Breast epithelium (tissue), 4 donors: ENCODE measurements around the gene TMEM17. TPM values are rescaled to one million over a fixed set of nuclear protein-coding genes. Genes with fewer than 3 reads are reported as not detected.

ENCODE experiments used
- DNase-seq, 2 donors: peaks; one replicate each; pipeline ENCODE4 v3.0.0-alpha.2; 2019; ENCODE audit warnings: low spot score in 2 of 2
- H3K27ac ChIP-seq, 2 donors: fragments of 200-600 bp; sonication (generic) in 1 of 2; one replicate each; pipeline ENCODE4 v1.5.1; 2016 to 2019; ENCODE audit warnings: mild to moderate bottlenecking in 1 of 2
- H3K27me3 ChIP-seq, 2 donors: fragments of 200-600 bp; sonication (generic) in 1 of 2; one replicate each; pipeline versions ENCODE4 v1.5.1 to v1.6.0; 2017 to 2019; ENCODE audit warnings: control low read depth in 1 of 2, mild to moderate bottlenecking in 1 of 2
- H3K36me3 ChIP-seq: fragments of 200-600 bp; one replicate; pipeline ENCODE4 v1.5.1; 2019
- H3K4me1 ChIP-seq, 2 donors: fragments of 200-600 bp; sonication (generic); one replicate each; pipeline ENCODE4 v1.5.1; 2016 to 2019; ENCODE audit warnings: control low read depth in 1 of 2
- H3K4me3 ChIP-seq, 3 donors: fragments of 200-600 bp; sonication (generic); 1 replicate in 2 of 3; 2 replicates in 1 of 3; pipeline ENCODE4 v1.5.1; 2016 to 2019; ENCODE audit warnings: mild to moderate bottlenecking in 3 of 3, moderate library complexity in 2 of 3
- H3K9me3 ChIP-seq, 2 donors: fragments of 200-600 bp; sonication (generic) in 1 of 2; one replicate each; pipeline ENCODE4 v1.5.1; 2016 to 2019; ENCODE audit warnings: control low read depth in 1 of 2
- POLR2A ChIP-seq: fragments of 450-650 bp; IDR thresholded peaks from one replicate; pipeline ENCODE4 v1.6.1; 2016; ENCODE audit warnings: antibody characterized with exemption, mild to moderate bottlenecking, moderate library complexity
- POLR2AphosphoS5 ChIP-seq, 3 donors: sonication (generic); formaldehyde crosslinking; IDR thresholded peaks; one replicate each; pipeline ENCODE4 v1.6.1; 2017; ENCODE audit warnings: antibody characterized with exemption in 3 of 3
- intact Hi-C: fragments of 100-400 bp; cut with DNase I; formaldehyde crosslinking; loops from one replicate; pipeline ENCODE4 v1.15.1; 2023; ENCODE audit warnings: low total_unique reads
- total RNA-seq, 3 donors: library from RNA; depleted of rRNA; stranded (reverse); fragments of >200 nt; gene quantifications; one replicate each; pipeline ENCODE4 v1.1.0, GENCODE V29; 2016
- TF ChIP-seq, protein P1 (sequence below), 3 donors: fragments of 450-650 bp; IDR thresholded peaks; one replicate each; pipeline ENCODE4 v1.5.1; 2016 to 2017; ENCODE audit warnings: antibody characterized with exemption in 3 of 3, mild to moderate bottlenecking in 3 of 3, moderate library complexity in 3 of 3

Gene TMEM17
- total RNA-seq, 3 donors from 2014 or later: 0.33 to 3.4 (median 2.3) TPM

DNA sequence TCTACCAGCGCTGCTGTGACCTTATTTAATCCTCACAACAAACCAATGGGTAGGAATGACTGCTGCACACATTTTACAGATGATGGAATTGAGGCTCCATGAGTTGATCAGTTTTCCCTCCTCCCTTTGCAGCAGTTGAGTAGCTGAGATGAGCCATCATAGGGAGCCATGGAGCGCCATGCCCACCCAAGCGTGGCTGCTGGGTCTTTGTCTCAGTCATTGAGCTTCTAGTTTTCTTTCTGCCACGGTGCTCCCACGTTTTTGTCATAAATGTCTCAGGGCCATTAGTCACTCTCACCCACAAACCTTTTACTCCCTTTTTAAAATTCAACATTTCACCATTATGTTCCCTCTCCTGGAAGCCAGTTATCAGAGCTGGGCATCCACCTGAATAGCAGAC lies 45.8 kb downstream of the TMEM17 start:
- no peak overlapping the region for H3K4me3 ChIP-seq
- TF ChIP-seq POLR2A (no peak), POLR2AphosphoS5 (IDR thresholded peaks at IDR 0.05) (no peak)
- TF ChIP-seq, protein P1, sequence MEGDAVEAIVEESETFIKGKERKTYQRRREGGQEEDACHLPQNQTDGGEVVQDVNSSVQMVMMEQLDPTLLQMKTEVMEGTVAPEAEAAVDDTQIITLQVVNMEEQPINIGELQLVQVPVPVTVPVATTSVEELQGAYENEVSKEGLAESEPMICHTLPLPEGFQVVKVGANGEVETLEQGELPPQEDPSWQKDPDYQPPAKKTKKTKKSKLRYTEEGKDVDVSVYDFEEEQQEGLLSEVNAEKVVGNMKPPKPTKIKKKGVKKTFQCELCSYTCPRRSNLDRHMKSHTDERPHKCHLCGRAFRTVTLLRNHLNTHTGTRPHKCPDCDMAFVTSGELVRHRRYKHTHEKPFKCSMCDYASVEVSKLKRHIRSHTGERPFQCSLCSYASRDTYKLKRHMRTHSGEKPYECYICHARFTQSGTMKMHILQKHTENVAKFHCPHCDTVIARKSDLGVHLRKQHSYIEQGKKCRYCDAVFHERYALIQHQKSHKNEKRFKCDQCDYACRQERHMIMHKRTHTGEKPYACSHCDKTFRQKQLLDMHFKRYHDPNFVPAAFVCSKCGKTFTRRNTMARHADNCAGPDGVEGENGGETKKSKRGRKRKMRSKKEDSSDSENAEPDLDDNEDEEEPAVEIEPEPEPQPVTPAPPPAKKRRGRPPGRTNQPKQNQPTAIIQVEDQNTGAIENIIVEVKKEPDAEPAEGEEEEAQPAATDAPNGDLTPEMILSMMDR (IDR thresholded peaks at IDR 0.05): no peak
- no peaks in the 10 kb centered on the region for H3K36me3 ChIP-seq
- no peaks in the 10 kb centered on the region for H3K9me3 ChIP-seq
- intact Hi-C loops: no loop called here
- H3K27me3 ChIP-seq: no peaks in the 10 kb centered on the region
- no peak overlapping the region for H3K27ac ChIP-seq
- no peaks in the 10 kb centered on the region for H3K4me1 ChIP-seq
- no peak for DNase-seq

DNA sequence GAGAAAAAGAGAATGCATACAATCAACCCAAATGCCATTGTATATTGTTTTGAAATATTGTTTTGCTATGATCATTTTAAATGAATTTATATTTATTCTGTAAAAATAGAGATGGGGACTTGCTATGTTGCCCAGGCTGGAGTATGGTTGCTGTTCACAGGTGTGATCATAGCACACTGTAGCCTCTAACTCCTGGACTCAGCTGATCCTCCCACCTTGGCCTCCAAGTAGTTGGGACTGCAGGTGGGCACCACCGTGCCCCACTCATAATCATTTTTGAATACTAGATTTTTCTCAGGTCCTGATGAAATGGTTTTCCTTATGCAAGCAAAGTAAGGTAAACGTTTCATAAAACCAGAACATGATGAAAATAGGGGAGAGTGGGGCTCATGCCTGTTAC lies 46.3 kb downstream of the TMEM17 start:
- Histone ChIP-seq H3K27me3 (no peaks in the 10 kb centered on the region), H3K4me3 (no peak overlapping the region), H3K4me1 (no peaks in the 10 kb centered on the region), H3K36me3 (no peaks in the 10 kb centered on the region), H3K9me3 (no peaks in the 10 kb centered on the region), H3K27ac (no peak overlapping the region)
- TF ChIP-seq POLR2A (no peak), POLR2AphosphoS5 (IDR thresholded peaks at IDR 0.05) (no peak)
- TF ChIP-seq, protein P1 (IDR thresholded peaks at IDR 0.05): no peak
- no peak for DNase-seq
- intact Hi-C loops: loop anchor here (10.0 kb wide), 1 partner anchor 315 kb away; no protein-coding TSS in a partner anchor

DNA sequence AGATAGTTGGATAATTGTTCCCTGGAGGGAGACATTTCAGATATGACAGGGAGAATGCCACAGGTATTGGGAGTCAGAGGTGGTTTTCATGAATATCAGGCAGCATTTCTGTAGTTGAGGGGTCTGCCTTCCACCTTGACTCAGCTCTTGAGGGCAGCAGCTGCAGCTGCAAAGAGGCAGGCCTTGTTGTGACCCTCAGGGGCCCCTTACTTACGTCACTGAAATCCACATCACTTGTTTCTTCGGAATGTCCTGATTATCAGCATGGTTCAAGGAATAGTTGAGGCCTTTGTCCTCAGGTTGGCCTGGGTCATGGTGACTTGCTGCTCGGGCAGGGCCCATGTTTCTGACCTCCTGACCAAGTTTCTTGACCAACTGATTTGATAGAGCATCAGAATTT lies 46.9 kb downstream of the TMEM17 start:
- no peak overlapping the region for H3K27ac ChIP-seq
- no peaks in the 10 kb centered on the region for H3K4me1 ChIP-seq
- intact Hi-C loops: loop anchor here (10.0 kb wide), 1 partner anchor 316 kb away; no protein-coding TSS in a partner anchor
- no peak overlapping the region for H3K4me3 ChIP-seq
- no peaks in the 10 kb centered on the region for H3K27me3 ChIP-seq
- no peak for TF ChIP-seq POLR2AphosphoS5 (IDR thresholded peaks at IDR 0.05)
- no peaks in the 10 kb centered on the region for H3K36me3 ChIP-seq
- no peak for DNase-seq
- no peaks in the 10 kb centered on the region for H3K9me3 ChIP-seq

DNA sequence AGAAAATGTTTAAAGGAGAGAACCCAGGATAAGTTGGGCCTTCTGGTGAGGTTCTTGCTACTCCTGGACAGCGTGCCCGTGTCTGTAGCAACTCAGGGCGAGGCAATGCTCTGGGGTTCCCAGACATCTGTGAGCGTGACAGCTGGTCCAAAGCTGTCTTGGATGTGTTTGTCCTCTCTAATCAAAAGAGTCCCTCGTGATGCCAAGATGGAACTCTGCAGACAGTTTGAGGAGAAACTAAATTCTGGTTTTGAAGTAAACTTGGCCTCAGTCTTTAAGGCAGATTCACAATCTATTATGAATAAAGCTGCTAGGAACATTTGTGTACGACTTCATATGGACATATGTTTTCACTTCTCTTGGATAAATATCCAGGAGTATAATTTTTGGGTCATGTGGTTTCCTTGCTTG lies 47.3 kb downstream of the TMEM17 start:
- no peak overlapping the region for H3K4me3 ChIP-seq
- DNase-seq: no peak
- no peaks in the 10 kb centered on the region for H3K9me3 ChIP-seq
- no peaks in the 10 kb centered on the region for H3K4me1 ChIP-seq
- intact Hi-C loops: loop anchor here (10.0 kb wide), 1 partner anchor 316 kb away; no protein-coding TSS in a partner anchor
- no peaks in the 10 kb centered on the region for H3K36me3 ChIP-seq
- no peaks in the 10 kb centered on the region for H3K27me3 ChIP-seq
- H3K27ac ChIP-seq: no peak overlapping the region
- no peak for TF ChIP-seq POLR2AphosphoS5 (IDR thresholded peaks at IDR 0.05)

DNA sequence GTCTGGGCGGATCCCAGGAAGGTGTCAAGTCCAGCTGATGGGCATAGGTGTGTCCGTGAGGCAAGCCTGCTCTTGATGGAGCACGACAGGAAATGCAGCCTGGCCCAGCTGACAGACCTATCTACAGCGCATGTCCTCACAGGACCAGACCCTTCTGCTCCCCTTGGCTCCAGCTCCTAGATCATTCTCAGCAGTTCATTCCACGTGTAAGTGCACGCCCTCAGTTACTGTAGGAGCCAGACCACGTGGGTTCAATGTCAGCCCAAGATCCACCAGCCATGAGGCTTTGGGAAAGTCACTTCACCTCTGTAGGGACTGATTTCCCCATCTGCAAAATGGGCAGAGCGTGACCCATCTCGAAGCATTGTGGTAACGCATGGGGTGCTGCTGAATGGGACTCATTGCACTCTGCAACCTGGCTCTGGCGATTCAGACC lies 47.8 kb downstream of the TMEM17 start:
- TF ChIP-seq, protein P1 (IDR thresholded peaks at IDR 0.05): no peak
- no peak for TF ChIP-seq POLR2AphosphoS5 (IDR thresholded peaks at IDR 0.05)
- TF ChIP-seq POLR2A: no peak
- Histone ChIP-seq H3K4me3 (no peak overlapping the region), H3K27me3 (no peaks in the 10 kb centered on the region), H3K36me3 (no peaks in the 10 kb centered on the region), H3K4me1 (no peaks in the 10 kb centered on the region), H3K9me3 (no peaks in the 10 kb centered on the region), H3K27ac (no peak overlapping the region)
- DNase-seq: no peak
- intact Hi-C loops: loop anchor here (10.0 kb wide), 1 partner anchor 317 kb away; no protein-coding TSS in a partner anchor

DNA sequence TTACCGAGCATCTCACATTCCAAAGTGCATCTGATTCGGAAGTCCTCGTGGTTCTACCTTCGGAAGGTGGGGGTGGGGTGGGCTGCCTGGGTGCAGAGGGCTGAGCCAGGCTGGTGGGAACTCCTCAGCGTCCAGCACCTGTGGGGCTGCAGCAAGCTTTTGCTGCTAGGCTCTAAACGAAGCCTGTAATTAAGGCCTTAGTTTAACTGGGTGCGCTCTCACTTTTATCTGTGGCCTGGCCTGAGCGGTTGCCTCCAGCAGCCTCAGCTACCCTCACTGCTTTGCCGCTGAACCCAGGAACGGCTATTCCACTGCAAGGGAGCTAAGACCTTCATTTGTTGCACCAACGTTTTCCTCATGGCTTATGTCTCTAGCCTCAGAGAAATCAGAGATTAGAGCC lies 48.4 kb downstream of the TMEM17 start:
- intact Hi-C loops: loop anchor here (10.0 kb wide), 1 partner anchor 317 kb away; no protein-coding TSS in a partner anchor
- H3K4me3 ChIP-seq: peak overlapping the region; percentile 55 to 73 (median 61)
- H3K27ac ChIP-seq: peak overlapping the region in 1 of 2 donors; percentile 81
- H3K27me3 ChIP-seq: no peaks in the 10 kb centered on the region
- no peaks in the 10 kb centered on the region for H3K9me3 ChIP-seq
- H3K4me1 ChIP-seq: no peaks in the 10 kb centered on the region
- H3K36me3 ChIP-seq: no peaks in the 10 kb centered on the region
- DNase-seq: no peak
- TF ChIP-seq, protein P1 (IDR thresholded peaks at IDR 0.05): no peak
- TF ChIP-seq POLR2A (no peak), POLR2AphosphoS5 (IDR thresholded peaks at IDR 0.05) (no peak)
